Thoracic aorta (tissue), 2 donors: ENCODE measurements around the gene MPIG6B. TPM values are rescaled to one million over a fixed set of nuclear protein-coding genes. Genes with fewer than 3 reads are reported as not detected.

Experiments used
- ATAC-seq: fragments of 150-250 bp; one replicate; pipeline ENCODE4 v1.8.0; 2017; ENCODE audit warnings: low read depth; ENCODE audit not compliant: insufficient number of reproducible peaks, low FRiP score
- DNase-seq: peaks from one replicate; pipeline ENCODE4 v3.0.0-alpha.2; 2020; ENCODE audit warnings: low spot score
- H3K27ac ChIP-seq, 2 donors: fragments of 200-600 bp; sonication (generic); 1 replicate in 1 of 2; 2 replicates in 1 of 2; pipeline ENCODE4 v1.5.1; 2016; ENCODE audit warnings: mild to moderate bottlenecking in 2 of 2, moderate library complexity in 2 of 2
- H3K27me3 ChIP-seq: fragments of 200-600 bp; sonication (generic); replicated peaks from 2 replicates; pipeline ENCODE4 v1.6.0; 2016; ENCODE audit warnings: mild to moderate bottlenecking; ENCODE audit not compliant: insufficient read depth
- H3K36me3 ChIP-seq: fragments of 200-600 bp; sonication (generic); one replicate; pipeline ENCODE4 v1.5.1; 2016
- H3K4me1 ChIP-seq, 2 donors: fragments of 200-600 bp; sonication (generic); 1 replicate in 1 of 2; 2 replicates in 1 of 2; pipeline versions ENCODE4 v1.5.1 to v1.6.0; 2016; ENCODE audit warnings: low read depth in 2 of 2, mild to moderate bottlenecking in 1 of 2; ENCODE audit not compliant: control insufficient read depth in 1 of 2
- H3K4me3 ChIP-seq: fragments of 200-600 bp; sonication (generic); 2 replicates; pipeline ENCODE4 v1.5.1; 2016; ENCODE audit warnings: mild to moderate bottlenecking
- H3K9me3 ChIP-seq: fragments of 200-600 bp; sonication (generic); 2 replicates; pipeline ENCODE4 v1.5.1; 2016
- CTCF ChIP-seq: fragments of 200-600 bp; sonication (generic); IDR thresholded peaks from one replicate; pipeline ENCODE4 v1.5.1; 2019; ENCODE audit warnings: antibody characterized with exemption
- total RNA-seq, 2 donors: library from RNA; depleted of rRNA; stranded (reverse); fragments of >200 nt; gene quantifications; one replicate each; pipeline versions ENCODE4 v1.1.0 to v1.2.3, GENCODE V29; 2016

MPIG6B gene
- total RNA-seq, 2 donors from 2014 or later = not detected

DNA sequence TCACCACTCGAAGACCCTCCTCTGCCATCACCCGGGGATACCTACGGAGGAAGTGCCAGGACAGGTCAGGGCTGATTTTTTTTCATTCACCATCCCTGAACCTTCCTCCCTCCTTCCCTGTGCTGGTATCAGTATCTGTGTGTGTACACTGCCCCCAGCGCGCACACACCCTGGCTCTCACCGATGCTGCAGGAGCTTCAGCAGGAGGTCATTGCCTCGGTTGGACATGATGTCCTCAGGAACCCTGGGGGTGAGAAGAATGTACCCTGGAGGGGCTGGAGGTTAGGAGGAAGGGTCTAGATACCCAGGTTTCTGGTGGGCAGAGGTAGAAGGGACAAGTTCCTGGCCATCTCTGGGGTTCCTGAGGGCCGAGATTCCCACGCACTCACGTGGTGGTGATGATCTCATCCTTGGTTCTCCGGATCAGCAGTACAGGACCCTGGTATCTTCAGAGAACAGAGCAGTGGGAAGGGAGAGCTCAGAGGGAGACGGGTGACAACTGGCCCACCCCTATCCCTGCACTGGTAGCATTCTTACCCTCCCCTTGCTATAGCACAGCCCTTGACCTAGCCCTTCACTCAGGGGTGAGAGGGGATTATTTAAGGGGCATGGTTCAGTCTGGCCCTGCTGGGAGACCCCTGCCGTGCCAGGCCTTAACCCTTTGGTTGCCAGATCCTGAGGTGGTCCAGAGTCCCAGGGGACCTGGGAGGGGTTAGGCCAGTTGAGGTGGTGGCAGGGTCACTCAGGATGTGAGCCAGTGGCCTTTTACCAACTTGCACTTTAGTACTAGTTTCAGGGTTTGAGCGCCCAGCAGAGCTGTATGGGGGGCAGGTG is 35.1 kb upstream of the MPIG6B start:
- H3K36me3 ChIP-seq = peaks cover 54% of the 10 kb centered on the region
- no peaks in the 10 kb centered on the region for H3K27me3 ChIP-seq
- TF ChIP-seq CTCF = no peak
- no peaks in the 10 kb centered on the region for H3K4me1 ChIP-seq
- ATAC-seq = no peak
- H3K4me3 ChIP-seq = no peak overlapping the region
- DNase-seq = no peak
- H3K27ac ChIP-seq = no peak overlapping the region
- no peaks in the 10 kb centered on the region for H3K9me3 ChIP-seq

- TF ChIP-seq CTCF = no peak
- Histone ChIP-seq H3K4me3 (no peak overlapping the region), H3K36me3 (peaks cover 57% of the 10 kb centered on the region), H3K27ac (no peak overlapping the region), H3K4me1 (no peaks in the 10 kb centered on the region), H3K9me3 (no peaks in the 10 kb centered on the region), H3K27me3 (no peaks in the 10 kb centered on the region)
- DNase-seq = no peak
- no peak for ATAC-seq
These were observed 33.7 kb upstream of the MPIG6B start for GRCh38 chr6:31689249-31690110.

GRCh38 chr6:31690231-31691077 is 32.7 kb upstream of the MPIG6B start:
- no peaks in the 10 kb centered on the region for H3K27me3 ChIP-seq
- DNase-seq (no peak), ATAC-seq (no peak)
- H3K9me3 ChIP-seq = no peaks in the 10 kb centered on the region
- no peak for TF ChIP-seq CTCF
- H3K36me3 ChIP-seq = peaks cover 67% of the 10 kb centered on the region
- no peak overlapping the region for H3K27ac ChIP-seq
- H3K4me1 ChIP-seq = no peaks in the 10 kb centered on the region
- no peak overlapping the region for H3K4me3 ChIP-seq

GRCh38 chr6:31691078-31691463 is 32.1 kb upstream of the MPIG6B start:
- H3K36me3 ChIP-seq = peaks cover 71% of the 10 kb centered on the region

More at GRCh38 chr6:31691078-31691463, 32.1 kb upstream of the MPIG6B start:
- Histone ChIP-seq H3K27me3 (no peaks in the 10 kb centered on the region), H3K4me3 (no peak overlapping the region), H3K9me3 (no peaks in the 10 kb centered on the region), H3K4me1 (no peaks in the 10 kb centered on the region), H3K27ac (no peak overlapping the region)
- no peak for TF ChIP-seq CTCF
- DNase-seq (no peak), ATAC-seq (no peak)
